Measurements from ENCODE around the gene DNAH8.
"Not testable (repeated sequence)": the region's sequence is repeated elsewhere in the genome, so short reads cannot be mapped to it uniquely, and the experiment has no call there.

Gene DNAH8

GRCh38 chr6:38750968-38751615, 36.0 kb downstream of the DNAH8 start:
- no peak for DNase-seq (ENCODE audit: low read depth)

- DNase-seq (ENCODE audit: low read depth) = no peak
Measured at GRCh38 chr6:38753707-38754106, 38.6 kb downstream of the DNAH8 start.

GRCh38 chr6:38755207-38755606, 40.1 kb downstream of the DNAH8 start:
- no peak for DNase-seq (ENCODE audit: low read depth)

- no peak for DNase-seq (ENCODE audit: low read depth)
Measured at GRCh38 chr6:38755874-38756273, 40.8 kb downstream of the DNAH8 start.

- DNase-seq (ENCODE audit: low read depth) = no peak
Measured at GRCh38 chr6:38760097-38760496, 45.0 kb downstream of the DNAH8 start.

- DNase-seq (ENCODE audit: low read depth) = no peak
Measured at GRCh38 chr6:38762848-38763247, 47.7 kb downstream of the DNAH8 start.

- no peak for DNase-seq (ENCODE audit: low read depth)
Measured at GRCh38 chr6:38767560-38767959, 52.4 kb downstream of the DNAH8 start.

GRCh38 chr6:38773338-38773737, 58.2 kb downstream of the DNAH8 start:
- no peak for DNase-seq (ENCODE audit: low read depth)

GRCh38 chr6:38774929-38775707, 60.0 kb downstream of the DNAH8 start:
- DNase-seq (ENCODE audit: low read depth) = no peak

GRCh38 chr6:38775870-38776269, 60.8 kb downstream of the DNAH8 start:
- no peak for DNase-seq (ENCODE audit: low read depth)

GRCh38 chr6:38776515-38776914, 61.4 kb downstream of the DNAH8 start:
- DNase-seq (ENCODE audit: low read depth) = no peak

- DNase-seq (ENCODE audit: low read depth) = no peak
Measured at GRCh38 chr6:38779310-38780062, 64.4 kb downstream of the DNAH8 start.

- DNase-seq (ENCODE audit: low read depth) = no peak
Measured at GRCh38 chr6:38782616-38783015, 67.5 kb downstream of the DNAH8 start.

GRCh38 chr6:38783443-38784228, 68.5 kb downstream of the DNAH8 start:
- DNase-seq (ENCODE audit: low read depth) = no peak

- no peak for DNase-seq (ENCODE audit: low read depth)
Measured at GRCh38 chr6:38784506-38785235, 69.6 kb downstream of the DNAH8 start.

- no peak for DNase-seq (ENCODE audit: low read depth)
Measured at GRCh38 chr6:38786486-38786885, 71.4 kb downstream of the DNAH8 start.

- no peak for DNase-seq (ENCODE audit: low read depth)
Measured at GRCh38 chr6:38789256-38789655, 74.1 kb downstream of the DNAH8 start.

- DNase-seq (ENCODE audit: low read depth) = no peak
Measured at GRCh38 chr6:38792356-38792755, 77.2 kb downstream of the DNAH8 start.

GRCh38 chr6:38794682-38795081, 79.6 kb downstream of the DNAH8 start:
- DNase-seq (ENCODE audit: low read depth) = no peak

- DNase-seq (ENCODE audit: low read depth) = no peak
Measured at GRCh38 chr6:38796006-38796405, 80.9 kb downstream of the DNAH8 start.

GRCh38 chr6:38796437-38796836, 81.3 kb downstream of the DNAH8 start:
- DNase-seq (ENCODE audit: low read depth) = not testable (repeated sequence)

All from activated T-helper 9 cell treated with anti-CD3 and anti-CD28 coated beads, Interleukin-2, amount 50 U/mL, for 16 hours (primary cell).